Endodermal cell (in vitro differentiated cells): ENCODE data around the gene VAPB. TPM values are rescaled to one million over a fixed set of nuclear protein-coding genes. Genes with fewer than 3 reads are reported as not detected.
A peak's percentile ranks its signal among the peaks of the same experiment; 100 is the strongest.
"Not testable (repeated sequence)": the region's sequence is repeated elsewhere in the genome, so short reads cannot be mapped to it uniquely, and the experiment has no call there.

Experiments
- DNase-seq: peaks from one replicate; pipeline ENCODE4 v3.0.0-alpha.2; 2017
- H3K27ac ChIP-seq: 2 replicates; pipeline ENCODE4 v1.5.1; 2013; ENCODE audit warnings: mild to moderate bottlenecking, low read depth, low read length, moderate library complexity
- H3K27me3 ChIP-seq: 2 replicates; pipeline ENCODE4 v1.6.1; 2013; ENCODE audit warnings: mild to moderate bottlenecking, low read length, moderate library complexity; ENCODE audit not compliant: insufficient read depth, control insufficient read depth, poor library complexity, severe bottlenecking
- H3K36me3 ChIP-seq: 2 replicates; pipeline ENCODE4 v1.7.0; 2013; ENCODE audit warnings: mild to moderate bottlenecking, low read length, moderate library complexity; ENCODE audit not compliant: control insufficient read depth, insufficient read depth
- H3K4me1 ChIP-seq: one replicate; pipeline ENCODE4 v1.7.0; 2013; ENCODE audit warnings: low read length; ENCODE audit not compliant: control insufficient read depth, insufficient read depth
- H3K4me3 ChIP-seq: 2 replicates; pipeline ENCODE4 v1.5.1; 2013; ENCODE audit warnings: mild to moderate bottlenecking, low read length, moderate library complexity
- H3K9ac ChIP-seq: 2 replicates; pipeline ENCODE4 v1.6.1; 2013; ENCODE audit warnings: mild to moderate bottlenecking, low read length, moderate library complexity; ENCODE audit not compliant: poor library complexity, severe bottlenecking; ENCODE audit errors: extremely low read depth
- H3K9me3 ChIP-seq: 2 replicates; pipeline ENCODE4 v1.6.1; 2013; ENCODE audit warnings: mild to moderate bottlenecking, low read length, moderate library complexity; ENCODE audit not compliant: control insufficient read depth
- H3K27ac Mint-ChIP-seq: 2 replicates; pipeline ENCODE4 v1.8.0; 2020; ENCODE audit warnings: mixed read lengths
- H3K27me3 Mint-ChIP-seq: 2 replicates; pipeline ENCODE4 v1.8.0; 2021; ENCODE audit warnings: mild to moderate bottlenecking, mixed read lengths; ENCODE audit not compliant: insufficient read depth
- H3K36me3 Mint-ChIP-seq: 2 replicates; pipeline ENCODE4 v1.8.0; 2020; ENCODE audit warnings: low read depth, mixed read lengths
- H3K4me1 Mint-ChIP-seq: 2 replicates; pipeline ENCODE4 v1.8.0; 2020; ENCODE audit warnings: mixed read lengths
- H3K4me3 Mint-ChIP-seq: 2 replicates; pipeline ENCODE4 v1.8.0; 2020; ENCODE audit warnings: mild to moderate bottlenecking, moderate library complexity, mixed read lengths
- H3K9me3 Mint-ChIP-seq: 2 replicates; pipeline ENCODE4 v1.8.0; 2020; ENCODE audit warnings: mild to moderate bottlenecking, mixed read lengths
- CTCF ChIP-seq: fragments of 200-600 bp; sonication (generic); conservative IDR thresholded peaks from 2 replicates; pipeline ENCODE4 v1.5.0; 2021; ENCODE audit warnings: antibody characterized with exemption, mild to moderate bottlenecking
- WGBS, 2 experiments: methylation state at CpG; one replicate each; pipeline versions ENCODE4 v1.1.5 to v1.1.7; 2013; ENCODE audit warnings: missing lambda C conversion rate in 2 of 2, mixed read lengths in 1 of 2; ENCODE audit not compliant: insufficient coverage in 1 of 2, insufficient read length in 1 of 2; 5-methylcytosine and 5-hydroxymethylcytosine counted together
- total RNA-seq, 2 donors: library from RNA; stranded (reverse); fragmentation: NEBNext Ultra II Directional in 1 of 2; extraction: Animal tissue kit (Norgen Biotek cat#: 25700) in 1 of 2; gene quantifications; 2 replicates in 1 of 2; 3 replicates in 1 of 2; pipeline ENCODE4 v1.2.1, GENCODE V29; 2021

The VAPB gene
- total RNA-seq, 2 donors from 2014 or later, result 47.3 to 47.5 TPM

- 85 to 100% methylated on average over 1 of the region's 2 CpGs for WGBS, 2 experiments
- Mint-ChIP-seq H3K4me1 (peaks cover 19% of the 10 kb centered on the region), H3K36me3 (peaks cover 7% of the 10 kb centered on the region)
Measured at GRCh38 chr20:58407966-58408557, 19.0 kb downstream of the VAPB start.

GRCh38 chr20:58408603-58409246 is 19.7 kb downstream of the VAPB start:
- Histone ChIP-seq H3K4me3 (no peak overlapping the region), H3K9me3 (no peaks in the 10 kb centered on the region), H3K27me3 (no peaks in the 10 kb centered on the region), H3K36me3 (peaks cover 6% of the 10 kb centered on the region), H3K4me1 (peaks cover 7% of the 10 kb centered on the region), H3K27ac (peak overlapping the region; percentile 30), H3K9ac (no peak overlapping the region)
- H3K4me1 Mint-ChIP-seq, result peaks cover 19% of the 10 kb centered on the region
- H3K4me3 Mint-ChIP-seq, result no peak overlapping the region
- peak overlapping the region; percentile 14 for H3K27ac Mint-ChIP-seq
- DNase-seq, result no peak
- 84% methylated on average over 3 of the region's 3 CpGs; no CpG with 5 or more reads in 1 of the 2 experiments for WGBS, 2 experiments
- peaks cover 7% of the 10 kb centered on the region for H3K36me3 Mint-ChIP-seq
- H3K9me3 Mint-ChIP-seq, result peaks cover 4% of the 10 kb centered on the region
- no peaks in the 10 kb centered on the region for H3K27me3 Mint-ChIP-seq
- TF ChIP-seq CTCF, result no peak

More at GRCh38 chr20:58407966-58408557, 19.0 kb downstream of the VAPB start:
- no peak overlapping the region for H3K9ac ChIP-seq
- H3K4me3 Mint-ChIP-seq, result no peak overlapping the region
- H3K27ac ChIP-seq, result no peak overlapping the region
- H3K9me3 ChIP-seq, result no peaks in the 10 kb centered on the region
- peaks cover 6% of the 10 kb centered on the region for H3K36me3 ChIP-seq
- no peaks in the 10 kb centered on the region for H3K27me3 ChIP-seq
- H3K9me3 Mint-ChIP-seq, result peaks cover 4% of the 10 kb centered on the region
- TF ChIP-seq CTCF, result no peak
- H3K4me1 ChIP-seq, result peaks cover 7% of the 10 kb centered on the region
- no peak overlapping the region for H3K4me3 ChIP-seq
- H3K27ac Mint-ChIP-seq, result peak overlapping the region; percentile 16
- no peak for DNase-seq
- no peaks in the 10 kb centered on the region for H3K27me3 Mint-ChIP-seq

GRCh38 chr20:58414216-58414615 is 25.2 kb downstream of the VAPB start:
- peaks cover 24% of the 10 kb centered on the region for H3K4me1 Mint-ChIP-seq
- H3K36me3 Mint-ChIP-seq, result peaks cover 25% of the 10 kb centered on the region
- H3K27ac Mint-ChIP-seq, H3K4me3 ChIP-seq, DNase-seq, H3K9ac ChIP-seq, H3K27me3 Mint-ChIP-seq, H3K27ac ChIP-seq, H3K4me1 ChIP-seq, H3K9me3 ChIP-seq, H3K27me3 ChIP-seq, H3K4me3 Mint-ChIP-seq: not testable (repeated sequence)
- peaks cover 16% of the 10 kb centered on the region for H3K9me3 Mint-ChIP-seq
- WGBS, 2 experiments, result 96% methylated on average over 19 of the region's 35 CpGs; no CpG with 5 or more reads in 1 of the 2 experiments
- H3K36me3 ChIP-seq, result peaks cover 31% of the 10 kb centered on the region

GRCh38 chr20:58414786-58415185 is 25.8 kb downstream of the VAPB start:
- H3K9me3 Mint-ChIP-seq, result peaks cover 16% of the 10 kb centered on the region
- not testable (repeated sequence) for H3K9ac ChIP-seq, H3K4me1 ChIP-seq, DNase-seq, H3K4me3 Mint-ChIP-seq, H3K27me3 Mint-ChIP-seq, H3K27ac Mint-ChIP-seq, H3K27ac ChIP-seq, H3K9me3 ChIP-seq, H3K4me3 ChIP-seq, H3K27me3 ChIP-seq
- peaks cover 31% of the 10 kb centered on the region for H3K36me3 Mint-ChIP-seq
- peaks cover 24% of the 10 kb centered on the region for H3K4me1 Mint-ChIP-seq
- 95 to 98% methylated on average over 10 to 24 of the region's 26 CpGs for WGBS, 2 experiments
- peaks cover 36% of the 10 kb centered on the region for H3K36me3 ChIP-seq
